GM06990 (cell line): ENCODE measurements around the gene CAPN1.
A peak's percentile ranks its signal among the peaks of the same experiment; 100 is the strongest.
"Not testable (repeated sequence)": the region's sequence is repeated elsewhere in the genome, so short reads cannot be mapped to it uniquely, and the experiment has no call there.

ENCODE experiments used
- DNase-seq: peaks from one replicate; pipeline ENCODE4 v3.0.0-alpha.2; 2011; ENCODE audit not compliant: insufficient read length; ENCODE audit errors: extremely low read depth
- H3K27me3 ChIP-seq: replicated peaks from 2 replicates; pipeline ENCODE4 v1.6.0; 2011; ENCODE audit warnings: low read length; ENCODE audit not compliant: control insufficient read depth, insufficient read depth
- H3K36me3 ChIP-seq: 2 replicates; pipeline ENCODE4 v1.5.1; 2011; ENCODE audit warnings: low read length; ENCODE audit not compliant: control insufficient read depth, insufficient read depth
- H3K4me3 ChIP-seq: replicated peaks from 2 replicates; pipeline ENCODE4 v1.5.1; 2011; ENCODE audit warnings: low read depth, mild to moderate bottlenecking, control low read depth, low read length
- TF ChIP-seq, protein P1 (sequence below): IDR thresholded peaks from 2 replicates; pipeline ENCODE4 v1.5.1; 2011; ENCODE audit warnings: low read length, control low read depth, mild to moderate bottlenecking, inconsistent platforms; ENCODE audit not compliant: insufficient read depth, poor library complexity, severe bottlenecking

The CAPN1 gene

DNA sequence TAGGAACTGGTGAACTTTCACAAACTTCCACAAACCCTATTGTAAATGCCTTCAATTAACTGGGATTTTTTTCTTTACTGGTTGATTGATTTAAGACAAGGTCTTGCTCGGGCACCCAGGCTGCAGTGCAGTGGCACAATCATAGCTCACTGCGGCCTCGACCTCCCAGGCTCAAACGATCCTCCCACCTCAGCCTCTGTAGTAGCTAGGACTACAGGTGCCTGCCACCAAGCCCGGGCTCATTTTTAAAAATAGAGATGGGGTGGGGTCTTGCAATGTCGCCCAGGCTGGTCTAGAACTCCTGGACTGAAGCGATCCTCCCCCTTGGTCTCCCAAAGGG is 44.3 kb downstream of the CAPN1 start:
- no peaks in the 10 kb centered on the region; the same call in 1 of the 2 replicates for H3K36me3 ChIP-seq
- TF ChIP-seq, protein P1, sequence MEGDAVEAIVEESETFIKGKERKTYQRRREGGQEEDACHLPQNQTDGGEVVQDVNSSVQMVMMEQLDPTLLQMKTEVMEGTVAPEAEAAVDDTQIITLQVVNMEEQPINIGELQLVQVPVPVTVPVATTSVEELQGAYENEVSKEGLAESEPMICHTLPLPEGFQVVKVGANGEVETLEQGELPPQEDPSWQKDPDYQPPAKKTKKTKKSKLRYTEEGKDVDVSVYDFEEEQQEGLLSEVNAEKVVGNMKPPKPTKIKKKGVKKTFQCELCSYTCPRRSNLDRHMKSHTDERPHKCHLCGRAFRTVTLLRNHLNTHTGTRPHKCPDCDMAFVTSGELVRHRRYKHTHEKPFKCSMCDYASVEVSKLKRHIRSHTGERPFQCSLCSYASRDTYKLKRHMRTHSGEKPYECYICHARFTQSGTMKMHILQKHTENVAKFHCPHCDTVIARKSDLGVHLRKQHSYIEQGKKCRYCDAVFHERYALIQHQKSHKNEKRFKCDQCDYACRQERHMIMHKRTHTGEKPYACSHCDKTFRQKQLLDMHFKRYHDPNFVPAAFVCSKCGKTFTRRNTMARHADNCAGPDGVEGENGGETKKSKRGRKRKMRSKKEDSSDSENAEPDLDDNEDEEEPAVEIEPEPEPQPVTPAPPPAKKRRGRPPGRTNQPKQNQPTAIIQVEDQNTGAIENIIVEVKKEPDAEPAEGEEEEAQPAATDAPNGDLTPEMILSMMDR, result no peak
- DNase-seq, result no peak
- peak overlapping the region; percentile 64 for H3K4me3 ChIP-seq
- no peaks in the 10 kb centered on the region for H3K27me3 ChIP-seq

DNA sequence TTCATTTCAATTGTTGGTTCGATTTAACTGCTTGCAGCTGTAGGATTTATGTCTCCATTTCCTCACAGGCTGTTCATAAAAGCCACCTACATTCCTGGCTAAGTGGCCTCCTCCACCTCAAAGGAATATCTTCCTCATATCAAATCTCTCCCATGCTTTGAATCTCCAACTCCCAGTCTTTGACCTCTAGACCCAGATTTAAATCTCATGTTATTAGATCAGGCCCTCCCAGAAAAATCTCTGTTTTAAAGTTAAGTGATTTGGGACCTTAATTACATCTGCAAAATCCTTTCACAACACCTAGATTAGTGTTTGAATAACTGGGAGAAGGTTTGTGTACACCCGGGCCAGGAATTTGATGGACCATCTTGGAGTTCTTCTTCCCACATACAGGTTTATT is 46.2 kb downstream of the CAPN1 start:
- H3K27me3 ChIP-seq, result no peaks in the 10 kb centered on the region

DNA sequence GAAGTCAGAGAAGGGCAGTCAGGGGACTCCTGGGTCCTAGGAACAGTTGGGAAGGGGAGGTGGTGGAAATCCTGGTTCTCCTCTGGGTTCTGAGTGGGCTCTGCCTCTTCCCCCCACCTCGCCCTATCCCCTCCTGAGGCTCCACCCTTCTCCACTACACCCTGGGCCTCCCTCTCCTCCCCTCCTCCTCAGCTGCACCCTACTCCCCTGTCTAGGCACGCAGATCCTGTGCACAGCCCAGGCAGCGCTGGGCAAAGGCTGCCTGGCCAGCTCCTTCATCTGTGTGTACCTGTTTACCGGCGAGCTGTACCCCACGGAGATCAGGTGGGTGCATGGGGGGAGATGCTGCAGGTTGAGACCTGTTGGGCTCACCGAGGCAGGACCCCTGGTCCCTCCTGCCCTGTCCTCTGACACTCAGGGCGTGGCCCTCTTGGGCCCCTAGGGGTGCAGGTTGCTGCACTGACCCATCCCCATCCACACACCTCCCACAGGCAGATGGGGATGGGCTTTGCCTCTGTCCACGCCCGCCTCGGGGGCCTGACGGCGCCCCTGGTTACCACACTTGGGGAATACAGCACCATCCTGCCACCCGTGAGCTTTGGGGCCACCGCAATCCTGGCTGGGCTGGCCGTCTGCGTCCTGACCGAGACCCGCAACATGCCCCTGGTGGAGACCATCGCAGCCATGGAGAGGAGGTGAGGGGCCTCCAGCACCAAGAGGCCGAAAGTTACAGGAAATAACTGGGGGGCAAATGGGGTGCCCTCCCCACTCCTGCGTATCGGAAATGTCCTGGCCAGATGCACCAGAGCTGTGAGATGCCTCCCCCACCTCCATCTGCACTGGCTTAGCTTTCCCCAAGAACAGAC is 54.7 kb downstream of the CAPN1 start:
- no peaks in the 10 kb centered on the region for H3K27me3 ChIP-seq
- no peaks in the 10 kb centered on the region for H3K36me3 ChIP-seq
- TF ChIP-seq, protein P1, result no peak
- DNase-seq, result no peak
- no peak overlapping the region for H3K4me3 ChIP-seq

More for the DNA sequence above, 46.2 kb downstream of the CAPN1 start:
- DNase-seq, result no peak
- TF ChIP-seq, protein P1, result no peak
- Histone ChIP-seq H3K4me3 (no peak overlapping the region), H3K36me3 (no peaks in the 10 kb centered on the region; the same call in 1 of the 2 replicates)

DNA sequence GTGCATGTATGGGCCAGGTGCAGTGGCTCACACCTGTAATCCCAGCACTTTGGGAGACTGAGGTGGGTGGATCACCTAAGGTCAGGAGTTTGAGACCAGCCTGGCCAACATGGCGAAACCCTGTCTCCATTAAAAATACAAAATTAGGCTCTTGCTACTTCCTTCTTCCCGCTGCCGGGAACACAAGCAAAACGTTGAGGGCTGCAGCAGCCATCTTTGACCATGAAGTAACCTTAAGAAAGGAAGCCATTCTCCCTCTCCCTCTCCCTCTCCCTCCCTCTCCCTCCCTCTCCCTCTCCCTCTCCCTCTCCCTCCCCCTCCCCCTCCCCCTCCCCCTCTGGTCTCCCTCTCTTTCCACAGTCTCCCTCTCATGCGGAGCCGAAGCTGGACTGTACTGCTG is 56.6 kb downstream of the CAPN1 start:
- DNase-seq, H3K27me3 ChIP-seq, H3K36me3 ChIP-seq, H3K4me3 ChIP-seq: not testable (repeated sequence)

DNA sequence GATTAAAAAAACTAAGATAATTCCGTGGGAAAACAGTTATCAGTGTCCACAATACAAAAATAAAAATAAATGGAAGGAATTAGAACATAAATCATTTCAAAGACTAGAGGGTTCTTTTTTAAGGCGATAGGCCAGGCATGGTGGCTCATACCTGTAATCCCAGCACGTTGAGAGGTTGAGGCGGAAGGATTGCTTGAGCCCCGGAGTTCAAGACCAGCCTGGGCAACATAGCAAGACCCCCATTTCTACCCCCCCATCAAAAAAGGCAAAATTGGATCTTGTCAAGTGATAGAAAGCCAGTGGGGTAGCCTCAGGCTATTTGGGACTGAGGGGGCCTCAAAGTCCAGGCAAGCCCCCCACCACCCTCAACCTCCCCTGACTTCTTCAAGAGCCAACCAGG is 59.4 kb downstream of the CAPN1 start:
- Histone ChIP-seq H3K27me3 (no peaks in the 10 kb centered on the region), H3K36me3 (no peaks in the 10 kb centered on the region), H3K4me3 (no peak overlapping the region)
- no peak for DNase-seq
- TF ChIP-seq, protein P1, result no peak

DNA sequence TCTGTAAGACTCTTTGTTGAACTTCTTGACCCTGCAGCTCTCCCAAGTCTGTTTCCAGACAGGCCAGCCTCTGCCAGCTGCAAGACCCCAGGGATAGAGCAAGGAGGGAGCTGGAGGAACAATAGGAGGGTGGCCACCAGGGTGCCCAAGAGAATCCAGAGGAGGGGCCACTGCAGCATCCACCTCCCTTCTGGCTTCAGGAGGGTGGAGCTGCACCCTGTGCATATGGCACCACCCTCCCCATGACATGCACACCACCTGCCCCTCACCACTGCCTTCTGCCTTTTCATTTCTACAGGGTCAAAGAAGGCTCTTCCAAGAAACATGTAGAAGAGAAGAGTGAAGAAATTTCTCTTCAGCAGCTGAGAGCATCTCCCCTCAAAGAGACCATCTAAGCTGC is 60.0 kb downstream of the CAPN1 start:
- DNase-seq, result no peak
- Histone ChIP-seq H3K36me3 (no peaks in the 10 kb centered on the region), H3K27me3 (no peaks in the 10 kb centered on the region), H3K4me3 (no peak overlapping the region)
- TF ChIP-seq, protein P1, result no peak
